WTC11 (cell line): Measurements from ENCODE around the gene MFSD11. TPM values are rescaled to one million over a fixed set of nuclear protein-coding genes. Genes with fewer than 3 reads are reported as not detected.
A peak's percentile ranks its signal among the peaks of the same experiment; 100 is the strongest.

Experiments
- ATAC-seq: fragments of 200-7000 bp; cut with Tn5 transposase; 2 replicates; pipeline ENCODE4 v1.10.0; 2021; ENCODE audit warnings: mild to moderate bottlenecking, moderate library complexity
- CTCF ChIA-PET: fragments of 300-600 bp; sonication (Branson Sonifier 250); formaldehyde crosslinking; loops from one replicate; lab custom pipeline; 2021; ENCODE audit warnings: antibody characterized with exemption; lab: Charles Lee
- POLR2A ChIA-PET: fragments of 350-600 bp; sonication (Branson Sonifier 250); formaldehyde crosslinking; loops from one replicate; lab custom pipeline; 2021; ENCODE audit warnings: antibody characterized with exemption; lab: Charles Lee
- DNase-seq: peaks from one replicate; pipeline ENCODE4 v3.0.0; 2021; ENCODE audit warnings: low spot score
- H3K27ac Mint-ChIP-seq: 2 replicates; pipeline ENCODE4 v1.8.0; 2021; ENCODE audit warnings: mixed read lengths
- H3K27me3 Mint-ChIP-seq: 2 replicates; pipeline ENCODE4 v1.8.0; 2021; ENCODE audit warnings: low read depth, mild to moderate bottlenecking, moderate library complexity, mixed read lengths
- H3K36me3 Mint-ChIP-seq: 2 replicates; pipeline ENCODE4 v1.8.0; 2021; ENCODE audit warnings: mixed read lengths
- H3K4me1 Mint-ChIP-seq: 2 replicates; pipeline ENCODE4 v1.8.0; 2022; ENCODE audit warnings: mixed read lengths
- H3K4me3 Mint-ChIP-seq: 2 replicates; pipeline ENCODE4 v1.8.0; 2021; ENCODE audit warnings: mild to moderate bottlenecking, moderate library complexity, mixed read lengths
- H3K9me3 Mint-ChIP-seq: 2 replicates; pipeline ENCODE4 v1.8.0; 2021; ENCODE audit warnings: mixed read lengths
- CBFB ChIP-seq: sonication (generic); formaldehyde crosslinking; IDR thresholded peaks from 2 replicates; pipeline ENCODE4 v1.8.1; 2022; ENCODE audit warnings: mild to moderate bottlenecking, low read depth, missing genetic modification reagents
- CTCF ChIP-seq: fragments of 200-600 bp; IDR thresholded peaks from 2 replicates; pipeline ENCODE4 v1.8.0; 2022; ENCODE audit warnings: antibody characterized with exemption
- ERG ChIP-seq: fragments of 250-450 bp; sonication (Bioruptor Pico); IDR thresholded peaks from 2 replicates; pipeline ENCODE4 v1.8.0; 2021; ENCODE audit warnings: mild to moderate bottlenecking
- FOXP4 ChIP-seq: sonication (generic); formaldehyde crosslinking; IDR thresholded peaks from 2 replicates; pipeline ENCODE4 v1.8.0; 2022; ENCODE audit warnings: mild to moderate bottlenecking, missing genetic modification reagents
- GTF2I ChIP-seq: fragments of 250-450 bp; sonication (Bioruptor Pico); conservative IDR thresholded peaks from 2 replicates; pipeline ENCODE4 v1.4.0; 2021; ENCODE audit warnings: mild to moderate bottlenecking
- HMGXB4 ChIP-seq: sonication (generic); formaldehyde crosslinking; IDR thresholded peaks from 2 replicates; pipeline ENCODE4 v1.8.1; 2023; ENCODE audit warnings: mild to moderate bottlenecking, moderate library complexity, missing genetic modification reagents
- IRF1 ChIP-seq: sonication (generic); formaldehyde crosslinking; IDR thresholded peaks from 2 replicates; pipeline ENCODE4 v1.8.0; 2023; ENCODE audit warnings: missing genetic modification reagents
- NR1H2 ChIP-seq: sonication (generic); formaldehyde crosslinking; IDR thresholded peaks from 2 replicates; pipeline ENCODE4 v1.9.0; 2021; ENCODE audit warnings: mild to moderate bottlenecking, moderate library complexity, missing genetic modification reagents
- OVOL2 ChIP-seq: fragments of 250-450 bp; sonication (Bioruptor Pico); IDR thresholded peaks from 2 replicates; pipeline ENCODE4 v1.9.0; 2021; ENCODE audit warnings: mild to moderate bottlenecking, borderline replicate concordance
- RORB ChIP-seq: fragments of 250-450 bp; sonication (Bioruptor Pico); IDR thresholded peaks from 2 replicates; pipeline ENCODE4 v1.9.0; 2021; ENCODE audit warnings: mild to moderate bottlenecking
- SMAD4 ChIP-seq: sonication (generic); formaldehyde crosslinking; IDR thresholded peaks from 2 replicates; pipeline ENCODE4 v1.8.0; 2022; ENCODE audit warnings: mild to moderate bottlenecking, missing genetic modification reagents
- TCF7 ChIP-seq: sonication (generic); formaldehyde crosslinking; IDR thresholded peaks from 2 replicates; pipeline ENCODE4 v1.8.0; 2022; ENCODE audit warnings: mild to moderate bottlenecking, low read depth, missing genetic modification reagents, moderate library complexity
- ZBTB21 ChIP-seq: sonication (generic); formaldehyde crosslinking; IDR thresholded peaks from 2 replicates; pipeline ENCODE4 v1.8.1; 2023; ENCODE audit warnings: mild to moderate bottlenecking, missing genetic modification reagents, borderline replicate concordance
- ZMAT4 ChIP-seq: fragments of 250-450 bp; sonication (Bioruptor Pico); IDR thresholded peaks from 2 replicates; pipeline ENCODE4 v1.9.0; 2021; ENCODE audit warnings: mild to moderate bottlenecking
- ZNF219 ChIP-seq: sonication (generic); formaldehyde crosslinking; IDR thresholded peaks from 2 replicates; pipeline ENCODE4 v1.8.0; 2023; ENCODE audit warnings: missing genetic modification reagents, mild to moderate bottlenecking, borderline replicate concordance
- ZNF232 ChIP-seq: sonication (generic); formaldehyde crosslinking; IDR thresholded peaks from 2 replicates; pipeline ENCODE4 v1.8.0; 2022; ENCODE audit warnings: mild to moderate bottlenecking, missing genetic modification reagents
- ZNF263 ChIP-seq: sonication (generic); formaldehyde crosslinking; IDR thresholded peaks from 2 replicates; pipeline ENCODE4 v1.8.1; 2022; ENCODE audit warnings: low read depth, mild to moderate bottlenecking, moderate library complexity, missing genetic modification reagents
- total RNA-seq: library from RNA; stranded (reverse); gene quantifications from 3 replicates; pipeline ENCODE4 v1.2.3, GENCODE V29; 2021
- TF ChIP-seq, protein P1 (sequence below): sonication (generic); formaldehyde crosslinking; IDR thresholded peaks from 2 replicates; pipeline ENCODE4 v1.8.0; 2022; ENCODE audit warnings: mild to moderate bottlenecking, missing genetic modification reagents
- TF ChIP-seq, protein P2 (sequence below): sonication (generic); formaldehyde crosslinking; IDR thresholded peaks from 2 replicates; pipeline ENCODE4 v1.8.1; 2022; ENCODE audit warnings: mild to moderate bottlenecking, missing genetic modification reagents, moderate library complexity, borderline replicate concordance
- TF ChIP-seq, protein P3 (sequence below): sonication (generic); formaldehyde crosslinking; IDR thresholded peaks from 2 replicates; pipeline ENCODE4 v1.8.1; 2022; ENCODE audit warnings: low read depth, mild to moderate bottlenecking, moderate library complexity, missing genetic modification reagents, borderline replicate concordance

MFSD11 gene
- total RNA-seq, 1 experiment from 2014 or later: 16.6 TPM

GRCh38 chr17:76735586-76736348 is 2.2 kb upstream of the MFSD11 start:
- DNase-seq: no peak
- H3K27me3 Mint-ChIP-seq: no peaks in the 10 kb centered on the region
- H3K4me3 Mint-ChIP-seq: peak overlapping the region; percentile 99
- peaks cover 42% of the 10 kb centered on the region for H3K4me1 Mint-ChIP-seq
- peak overlapping the region; percentile 98 for H3K27ac Mint-ChIP-seq
- ChIA-PET CTCF (no interaction called here), POLR2A (interaction anchor here (3.1 kb wide), 1 partner anchor 8 kb away, joined by 28 read pairs; the partner anchor contains the start of genes JMJD6 and METTL23)
- TF ChIP-seq SMAD4 (peak; percentile 17; the same call in 1 of the 2 replicates), TCF7 (no peak), ZNF263 (CRISPR knock-in tag) (peak; percentile 11; the same call in 1 of the 2 replicates)
- H3K9me3 Mint-ChIP-seq: no peaks in the 10 kb centered on the region
- no peak for ATAC-seq
- H3K36me3 Mint-ChIP-seq: peaks cover 44% of the 10 kb centered on the region

DNA sequence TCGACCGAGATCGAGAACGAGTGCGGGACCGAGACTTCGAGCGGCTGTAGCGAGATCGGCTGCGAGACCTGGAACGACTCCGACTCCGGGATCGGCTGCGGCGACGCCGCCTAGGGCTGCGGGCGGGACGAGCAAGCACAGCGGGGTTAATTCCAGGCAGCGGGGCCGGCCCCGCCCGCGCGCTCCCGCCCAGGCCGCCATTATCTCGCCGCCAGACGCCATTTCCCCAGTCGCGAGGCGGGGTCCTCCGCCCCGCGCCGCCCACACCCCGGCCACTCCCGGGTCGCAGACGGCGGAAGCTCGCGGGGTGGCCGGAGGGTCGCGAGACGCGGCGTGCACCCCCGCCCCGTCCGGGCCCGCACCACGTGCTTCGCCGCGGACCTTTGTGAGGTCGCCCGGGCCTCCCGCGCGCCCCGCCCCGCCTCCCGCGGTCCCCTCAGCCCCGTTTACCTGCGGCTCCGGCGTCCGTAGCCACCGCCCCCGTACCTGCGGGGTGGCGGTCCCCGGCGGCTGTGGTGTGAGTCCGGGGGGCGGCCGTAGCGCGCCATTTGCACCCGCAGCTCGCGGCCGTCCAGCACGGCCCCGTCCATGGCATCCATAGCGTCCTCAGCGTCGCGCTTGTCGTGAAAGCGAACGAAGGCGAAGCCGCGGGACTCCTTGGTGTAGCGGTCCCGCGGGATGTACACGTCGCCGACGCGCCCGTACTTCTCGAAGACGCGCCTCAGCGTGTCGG is 1.4 kb upstream of the MFSD11 start:
- ATAC-seq: no peak; the same call in 1 of the 2 replicates
- TF ChIP-seq OVOL2: no peak
- peak; percentile 81 for TF ChIP-seq NR1H2
- TF ChIP-seq, protein P1, sequence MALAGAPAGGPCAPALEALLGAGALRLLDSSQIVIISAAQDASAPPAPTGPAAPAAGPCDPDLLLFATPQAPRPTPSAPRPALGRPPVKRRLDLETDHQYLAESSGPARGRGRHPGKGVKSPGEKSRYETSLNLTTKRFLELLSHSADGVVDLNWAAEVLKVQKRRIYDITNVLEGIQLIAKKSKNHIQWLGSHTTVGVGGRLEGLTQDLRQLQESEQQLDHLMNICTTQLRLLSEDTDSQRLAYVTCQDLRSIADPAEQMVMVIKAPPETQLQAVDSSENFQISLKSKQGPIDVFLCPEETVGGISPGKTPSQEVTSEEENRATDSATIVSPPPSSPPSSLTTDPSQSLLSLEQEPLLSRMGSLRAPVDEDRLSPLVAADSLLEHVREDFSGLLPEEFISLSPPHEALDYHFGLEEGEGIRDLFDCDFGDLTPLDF: no peak
- no peak for TF ChIP-seq ZMAT4 (CRISPR knock-in tag)
- peak; percentile 5; the same call in 1 of the 2 replicates for TF ChIP-seq SMAD4
- TF ChIP-seq ZNF232: no peak
- no peak for TF ChIP-seq RORB (CRISPR knock-in tag)
- TF ChIP-seq, protein P2, sequence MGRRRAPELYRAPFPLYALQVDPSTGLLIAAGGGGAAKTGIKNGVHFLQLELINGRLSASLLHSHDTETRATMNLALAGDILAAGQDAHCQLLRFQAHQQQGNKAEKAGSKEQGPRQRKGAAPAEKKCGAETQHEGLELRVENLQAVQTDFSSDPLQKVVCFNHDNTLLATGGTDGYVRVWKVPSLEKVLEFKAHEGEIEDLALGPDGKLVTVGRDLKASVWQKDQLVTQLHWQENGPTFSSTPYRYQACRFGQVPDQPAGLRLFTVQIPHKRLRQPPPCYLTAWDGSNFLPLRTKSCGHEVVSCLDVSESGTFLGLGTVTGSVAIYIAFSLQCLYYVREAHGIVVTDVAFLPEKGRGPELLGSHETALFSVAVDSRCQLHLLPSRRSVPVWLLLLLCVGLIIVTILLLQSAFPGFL (CRISPR knock-in tag): no peak
- no peak for TF ChIP-seq ZNF219 (CRISPR knock-in tag)
- TF ChIP-seq ZBTB21 (CRISPR knock-in tag): no peak
- TF ChIP-seq CTCF: no peak
- TF ChIP-seq HMGXB4 (CRISPR knock-in tag): peak; percentile 20; the same call in 1 of the 2 replicates
- no peak for TF ChIP-seq GTF2I (CRISPR knock-in tag)
- no peak; the same call in 1 of the 2 replicates for TF ChIP-seq FOXP4 (CRISPR knock-in tag)
- TF ChIP-seq, protein P3, sequence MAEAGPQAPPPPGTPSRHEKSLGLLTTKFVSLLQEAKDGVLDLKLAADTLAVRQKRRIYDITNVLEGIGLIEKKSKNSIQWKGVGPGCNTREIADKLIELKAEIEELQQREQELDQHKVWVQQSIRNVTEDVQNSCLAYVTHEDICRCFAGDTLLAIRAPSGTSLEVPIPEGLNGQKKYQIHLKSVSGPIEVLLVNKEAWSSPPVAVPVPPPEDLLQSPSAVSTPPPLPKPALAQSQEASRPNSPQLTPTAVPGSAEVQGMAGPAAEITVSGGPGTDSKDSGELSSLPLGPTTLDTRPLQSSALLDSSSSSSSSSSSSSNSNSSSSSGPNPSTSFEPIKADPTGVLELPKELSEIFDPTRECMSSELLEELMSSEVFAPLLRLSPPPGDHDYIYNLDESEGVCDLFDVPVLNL (CRISPR knock-in tag): no peak; the same call in 1 of the 2 replicates
- TF ChIP-seq CBFB (CRISPR knock-in tag): no peak
- 0 out of 2 replicates have a peak, but pooled peaks have one; percentile 31 for TF ChIP-seq IRF1
- no peak for TF ChIP-seq ERG

More for the DNA sequence above, 1.4 kb upstream of the MFSD11 start:
- Mint-ChIP-seq H3K9me3 (no peaks in the 10 kb centered on the region), H3K4me3 (peak overlapping the region; percentile 99), H3K27me3 (no peaks in the 10 kb centered on the region), H3K4me1 (peaks cover 42% of the 10 kb centered on the region), H3K27ac (peak overlapping the region; percentile 98), H3K36me3 (peaks cover 48% of the 10 kb centered on the region)
- peak; percentile 70 for DNase-seq
- CTCF ChIA-PET: no interaction called here
- POLR2A ChIA-PET: interaction anchor here (3.1 kb wide), 1 partner anchor 9 kb away, joined by 28 read pairs; the partner anchor contains the start of genes JMJD6 and METTL23
